Endothelial cell of umbilical vein (primary cell): Measurements from ENCODE around the gene MCFD2. TPM values are rescaled to one million over a fixed set of nuclear protein-coding genes. Genes with fewer than 3 reads are reported as not detected.

ENCODE experiments used
- BruUV-seq: library from RNA; stranded (reverse); fragments of 400-500 nt; replicated peaks from 2 replicates; lab custom pipeline; 2021; lab: Mats Ljungman, UMichigan
- CTCF ChIA-PET: fragments of 300-600, 350-600 bp; sonication (Branson Sonifier 250); formaldehyde crosslinking; loops from one replicate; lab custom pipeline; 2021; ENCODE audit warnings: antibody characterized with exemption, inconsistent platforms; lab: Charles Lee
- POLR2A ChIA-PET: fragments of 300-600, 350-600 bp; sonication (Branson Sonifier 250); formaldehyde crosslinking; loops from one replicate; lab custom pipeline; 2021; ENCODE audit warnings: antibody characterized with exemption, inconsistent platforms; lab: Charles Lee
- DNase-seq: peaks from one replicate; pipeline ENCODE4 v3.0.0-alpha.2; 2011; ENCODE audit warnings: low read depth, low spot score
- FAIRE-seq: peaks from 2 replicates; lab custom pipeline; 2011; peaks lifted over from hg19 to GRCh38; lab: Jason Lieb, UNC
- H2AFZ ChIP-seq: 2 replicates; pipeline ENCODE4 v1.6.0; 2012; ENCODE audit warnings: low read depth, low read length, control low read depth, inconsistent platforms
- H3K27ac ChIP-seq: 2 replicates; pipeline ENCODE4 v1.5.1; 2011; ENCODE audit warnings: low read depth, mild to moderate bottlenecking, control low read depth, low read length, moderate library complexity; ENCODE audit not compliant: insufficient read depth
- H3K27me3 ChIP-seq, 2 experiments: 2 replicates each; pipeline versions ENCODE4 v1.6.0 to v1.6.1; 2011; ENCODE audit warnings: low read length in 2 of 2, mixed read lengths in 1 of 2; ENCODE audit not compliant: control insufficient read depth in 2 of 2, insufficient read depth in 2 of 2
- H3K36me3 ChIP-seq, 2 experiments: 2 replicates in 1 of 2; 3 replicates in 1 of 2; pipeline ENCODE4 v1.5.1; 2011; ENCODE audit warnings: low read length in 2 of 2, mild to moderate bottlenecking in 1 of 2, moderate library complexity in 1 of 2; ENCODE audit not compliant: control insufficient read depth in 2 of 2, insufficient read depth in 2 of 2; ENCODE audit errors: extremely low read depth in 1 of 2
- H3K4me1 ChIP-seq: 3 replicates; pipeline ENCODE4 v1.5.1; 2011; ENCODE audit warnings: mild to moderate bottlenecking, low read length; ENCODE audit not compliant: control insufficient read depth, insufficient read depth; ENCODE audit errors: extremely low read depth
- H3K4me2 ChIP-seq: 2 replicates; pipeline ENCODE4 v1.6.1; 2011; ENCODE audit warnings: low read length, control low read depth, mixed read lengths; ENCODE audit not compliant: insufficient read depth
- H3K4me3 ChIP-seq, 3 experiments: fragments of 200-600 bp in 1 of 3; sonication (generic), shearing (Covaris generic) in 1 of 3; replicated peaks in 1 of 3; 2 replicates each; pipeline ENCODE4 v1.5.1; 2011 to 2016; ENCODE audit warnings: control low read depth in 3 of 3, low read length in 3 of 3, mild to moderate bottlenecking in 2 of 3, inconsistent platforms in 1 of 3, low read depth in 1 of 3, moderate library complexity in 1 of 3; ENCODE audit not compliant: insufficient read depth in 1 of 3
- H3K79me2 ChIP-seq: 2 replicates; pipeline ENCODE4 v1.6.0; 2012; ENCODE audit warnings: low read length, inconsistent platforms; ENCODE audit not compliant: control insufficient read depth, insufficient read depth
- H3K9ac ChIP-seq: replicated peaks from 2 replicates; pipeline ENCODE3; 2011; ENCODE audit warnings: low read length, control low read depth; ENCODE audit not compliant: insufficient read depth; ENCODE audit errors: extremely low read depth
- H3K9me1 ChIP-seq: replicated peaks from 3 replicates; pipeline ENCODE4 v1.6.0; 2011; ENCODE audit warnings: mild to moderate bottlenecking, low read length; ENCODE audit not compliant: control insufficient read depth, insufficient read depth; ENCODE audit errors: extremely low read depth
- H3K9me3 ChIP-seq: replicated peaks from 2 replicates; pipeline ENCODE4 v1.5.1; 2012; ENCODE audit warnings: low read length, inconsistent platforms; ENCODE audit not compliant: control insufficient read depth, insufficient read depth
- H4K20me1 ChIP-seq: replicated peaks from 2 replicates; pipeline ENCODE3; 2011; ENCODE audit warnings: mild to moderate bottlenecking, low read length; ENCODE audit not compliant: control insufficient read depth, insufficient read depth; ENCODE audit errors: extremely low read depth
- CTCF ChIP-seq, 2 donors: IDR thresholded peaks; 1 replicate in 1 of 2; 2 replicates in 1 of 2; pipeline ENCODE4 v1.5.1; 2011; ENCODE audit warnings: low read length in 2 of 2, mild to moderate bottlenecking in 2 of 2, moderate library complexity in 2 of 2, control low read depth in 1 of 2, inconsistent platforms in 1 of 2, low read depth in 1 of 2; ENCODE audit not compliant: insufficient read depth in 1 of 2; ENCODE audit errors: extremely low read depth in 1 of 2
- EZH2 ChIP-seq: IDR thresholded peaks from 2 replicates; pipeline ENCODE4 v1.6.1; 2012; ENCODE audit warnings: borderline replicate concordance, low read depth, mild to moderate bottlenecking, moderate library complexity, low read length, inconsistent platforms; ENCODE audit not compliant: severe bottlenecking
- FOS ChIP-seq: IDR thresholded peaks from 2 replicates; pipeline ENCODE4 v1.6.1; 2011; ENCODE audit warnings: mild to moderate bottlenecking, low read length, moderate library complexity, borderline replicate concordance; ENCODE audit not compliant: insufficient read depth
- GATA2 ChIP-seq: IDR thresholded peaks from 2 replicates; pipeline ENCODE4 v1.7.0; 2011; ENCODE audit warnings: low read depth, mild to moderate bottlenecking, moderate library complexity, mixed read lengths, low read length; ENCODE audit not compliant: insufficient read length, insufficient read depth
- JUN ChIP-seq: IDR thresholded peaks from 2 replicates; pipeline ENCODE4 v1.6.1; 2011; ENCODE audit warnings: borderline replicate concordance, low read depth; ENCODE audit not compliant: insufficient read length, insufficient read depth
- MYC ChIP-seq: IDR thresholded peaks from one replicate; pipeline ENCODE4 v1.6.1; 2011; ENCODE audit warnings: mild to moderate bottlenecking, low read depth, low read length
- POLR2A ChIP-seq: IDR thresholded peaks from 2 replicates; pipeline ENCODE4 v1.6.1; 2012; ENCODE audit warnings: low read depth, mild to moderate bottlenecking, control low read depth, low read length
- POLR2AphosphoS5 ChIP-seq: IDR thresholded peaks from 2 replicates; pipeline ENCODE4 v1.6.1; 2012; ENCODE audit warnings: low read depth, mild to moderate bottlenecking, control low read depth, low read length, moderate library complexity; ENCODE audit not compliant: insufficient read depth
- dilution Hi-C: fragments of 300-500 bp; cut with MboI; formaldehyde crosslinking; loops from one replicate; pipeline ENCODE4 v1.15.0; 2019; ENCODE audit warnings: low sequenced_read_pairs; ENCODE audit not compliant: extremely low pct_ligation_motif_present
- intact Hi-C: fragments of 100-400 bp; cut with micrococcal nuclease; formaldehyde crosslinking; loops from one replicate; pipeline ENCODE4 v1.10.0; 2022
- polyA plus RNA-seq, 4 experiments: library from polyadenylated mRNA; depleted of rRNA in 3 of 4; stranded (reverse) in 3 of 4; unstranded in 1 of 4; fragments of >200 nt; gene quantifications; 2 replicates each; pipeline versions ENCODE4 v1.2.1 to v1.2.3, GENCODE V29; 2011 to 2012; ENCODE audit warnings: missing spikeins in 1 of 4
- total RNA-seq: library from RNA; stranded (reverse); gene quantifications from 2 replicates; pipeline ENCODE4 v1.2.3, GENCODE V29; 2021
- TF ChIP-seq, protein P1 (sequence below): IDR thresholded peaks from 2 replicates; pipeline ENCODE4 v1.6.1; 2011; ENCODE audit not compliant: insufficient read depth, insufficient read length

MCFD2 gene
- total and polyA plus RNA-seq, 2 donors (not counting 3 experiments of a cell fraction or from before 2014, with no cell fraction given), result 74.8 to 141 TPM

- H3K9ac ChIP-seq, result peak overlapping the region; percentile 84
- ChIA-PET POLR2A (interaction anchor here (0.6 kb wide), 1 partner anchor 448 kb away, joined by 3 read pairs; no protein-coding TSS in a partner anchor), CTCF (interaction anchor here (1.3 kb wide), 2 partner anchors 9 to 50 kb away, joined by 3 read pairs; no protein-coding TSS in a partner anchor)
- H3K27me3 ChIP-seq, result no peaks in the 10 kb centered on the region
- H2AFZ ChIP-seq, result peak overlapping the region; percentile 93
- TF ChIP-seq FOS (no peak), POLR2A (no peak), MYC (no peak), CTCF (IDR thresholded peaks at IDR 0.05; ENCODE audit: extremely low read depth in 1 of 2, insufficient read depth in 1 of 2, low read depth in 1 of 2, low read length in 2 of 2) (no peak), JUN (no peak), GATA2 (no peak), POLR2AphosphoS5 (no peak), EZH2 (no peak)
- TF ChIP-seq, protein P1, sequence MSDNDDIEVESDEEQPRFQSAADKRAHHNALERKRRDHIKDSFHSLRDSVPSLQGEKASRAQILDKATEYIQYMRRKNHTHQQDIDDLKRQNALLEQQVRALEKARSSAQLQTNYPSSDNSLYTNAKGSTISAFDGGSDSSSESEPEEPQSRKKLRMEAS, result no peak
- peaks cover 13% of the 10 kb centered on the region for H3K4me1 ChIP-seq
- H3K9me3 ChIP-seq, result no peaks in the 10 kb centered on the region
- no peak for FAIRE-seq
- dilution Hi-C loops (no loop called here), intact Hi-C loops (no loop called here)
- H3K27ac ChIP-seq, result no peak overlapping the region
- H3K36me3 ChIP-seq, result no peaks in the 10 kb centered on the region
- BruUV-seq, result no TSS peak
- no peaks in the 10 kb centered on the region for H4K20me1 ChIP-seq
- H3K4me3 ChIP-seq, result no peak overlapping the region
- H3K9me1 ChIP-seq, result no peaks in the 10 kb centered on the region
- peaks cover 9% of the 10 kb centered on the region for H3K79me2 ChIP-seq
- no peak for DNase-seq
- peak overlapping the region; percentile 69 for H3K4me2 ChIP-seq
Observed at GRCh38 chr2:46939626-46940359, 24.2 kb upstream of the MCFD2 start.
